ENCODE results near the gene TTLL12.

TTLL12 gene

GRCh38 chr22:43198126-43198525 lies 11.2 kb upstream of the TTLL12 start:
- DNase-seq, result no peak

GRCh38 chr22:43197271-43197941 lies 10.5 kb upstream of the TTLL12 start:
- DNase-seq, result no peak

GRCh38 chr22:43191831-43192230 lies 4.9 kb upstream of the TTLL12 start:
- no peak for DNase-seq

- DNase-seq, result no peak
Measured at GRCh38 chr22:43188829-43189545, 2.1 kb upstream of the TTLL12 start.

- peak; percentile 76 for DNase-seq
Measured at GRCh38 chr22:43187171-43188099, 501 bp upstream of the TTLL12 start.

GRCh38 chr22:43185860-43186261 lies 1.1 kb downstream of the TTLL12 start:
- no peak for DNase-seq

GRCh38 chr22:43183496-43184277 lies 3.2 kb downstream of the TTLL12 start:
- DNase-seq, result no peak

- no peak for DNase-seq
Measured at GRCh38 chr22:43182726-43183125, 4.2 kb downstream of the TTLL12 start.

- DNase-seq, result no peak
Measured at GRCh38 chr22:43182118-43182517, 4.8 kb downstream of the TTLL12 start.

GRCh38 chr22:43181321-43182076 lies 5.4 kb downstream of the TTLL12 start:
- DNase-seq, result no peak

- DNase-seq, result no peak
Measured at GRCh38 chr22:43180670-43181069, 6.3 kb downstream of the TTLL12 start.

- no peak for DNase-seq
Measured at GRCh38 chr22:43179911-43180195, 7.1 kb downstream of the TTLL12 start.

- no peak for DNase-seq
Measured at GRCh38 chr22:43179146-43179910, 7.6 kb downstream of the TTLL12 start.

- DNase-seq, result no peak
Measured at GRCh38 chr22:43177479-43177878, 9.5 kb downstream of the TTLL12 start.

GRCh38 chr22:43176090-43176489 lies 10.8 kb downstream of the TTLL12 start:
- no peak for DNase-seq

GRCh38 chr22:43174941-43175531 lies 11.9 kb downstream of the TTLL12 start:
- DNase-seq, result no peak

GRCh38 chr22:43173976-43174720 lies 12.8 kb downstream of the TTLL12 start:
- DNase-seq, result no peak

- DNase-seq, result no peak
Measured at GRCh38 chr22:43173566-43173965, 13.4 kb downstream of the TTLL12 start.

GRCh38 chr22:43172191-43172590 lies 14.7 kb downstream of the TTLL12 start:
- no peak for DNase-seq

- no peak for DNase-seq
Measured at GRCh38 chr22:43171607-43172006, 15.3 kb downstream of the TTLL12 start.

Measured in amniotic stem cell (primary cell).